ENCODE results near the gene ISOC2.
"Not testable (repeated sequence)": the region's sequence is repeated elsewhere in the genome, so short reads cannot be mapped to it uniquely, and the experiment has no call there.

The ISOC2 gene

GRCh38 chr19:55456347-55456746 lies 5.1 kb downstream of the ISOC2 start:
- no peak for DNase-seq

GRCh38 chr19:55455576-55456235 lies 5.7 kb downstream of the ISOC2 start:
- DNase-seq = no peak

- DNase-seq = peak in 1 of 2 donors; percentile 45
Observed at GRCh38 chr19:55454787-55455243, 6.6 kb downstream of the ISOC2 start.

GRCh38 chr19:55453511-55454260 lies 7.8 kb downstream of the ISOC2 start:
- no peak for DNase-seq

GRCh38 chr19:55452749-55453346 lies 8.6 kb downstream of the ISOC2 start:
- no peak for DNase-seq

- no peak for DNase-seq
Observed at GRCh38 chr19:55451965-55452748, 9.3 kb downstream of the ISOC2 start.

- no peak for DNase-seq
Observed at GRCh38 chr19:55451163-55451964, 10.1 kb downstream of the ISOC2 start.

- DNase-seq = no peak
Observed at GRCh38 chr19:55449469-55449868, 12.0 kb downstream of the ISOC2 start.

- DNase-seq = not testable (repeated sequence)
Observed at GRCh38 chr19:55448175-55448490, 13.3 kb downstream of the ISOC2 start.

GRCh38 chr19:55447421-55448174 lies 13.8 kb downstream of the ISOC2 start:
- DNase-seq = no peak

GRCh38 chr19:55446060-55446459 lies 15.4 kb downstream of the ISOC2 start:
- no peak for DNase-seq

GRCh38 chr19:55444646-55445045 lies 16.8 kb downstream of the ISOC2 start:
- DNase-seq = no peak

- DNase-seq = no peak
Observed at GRCh38 chr19:55443824-55444480, 17.5 kb downstream of the ISOC2 start.

- no peak for DNase-seq
Observed at GRCh38 chr19:55443045-55443823, 18.2 kb downstream of the ISOC2 start, which contains the start of gene SHISA7. TSS of gene SHISA7 (minus strand) at chr19:55443300. CDS start at chr19:55442863, 437 bp downstream.

GRCh38 chr19:55442372-55442961 lies 19.0 kb downstream of the ISOC2 start:
- no peak for DNase-seq

GRCh38 chr19:55441692-55442321 lies 19.6 kb downstream of the ISOC2 start:
- no peak for DNase-seq

GRCh38 chr19:55441319-55441691 lies 20.1 kb downstream of the ISOC2 start:
- no peak for DNase-seq

GRCh38 chr19:55440411-55441105 lies 20.9 kb downstream of the ISOC2 start:
- DNase-seq = no peak

- DNase-seq = no peak
Observed at GRCh38 chr19:55439052-55439451, 22.4 kb downstream of the ISOC2 start.
